Stomach (tissue), 9 donors: ENCODE results near the gene MKRN3. TPM values are rescaled to one million over a fixed set of nuclear protein-coding genes. Genes with fewer than 3 reads are reported as not detected.

Source experiments
- DNase-seq, 2 donors: peaks; one replicate each; pipeline versions ENCODE4 v3.0.0 to v3.0.0-alpha.2; 2013 to 2019
- H3K27ac ChIP-seq, 5 donors: fragments of 200-600 bp in 4 of 5; sonication (generic) in 4 of 5; one replicate each; pipeline ENCODE4 v1.5.1; 2013 to 2019; ENCODE audit warnings: mild to moderate bottlenecking in 1 of 5, moderate library complexity in 1 of 5
- H3K27me3 ChIP-seq, 3 donors: fragments of 200-600 bp; sonication (generic); one replicate each; pipeline ENCODE4 v1.5.1; 2017 to 2019; ENCODE audit warnings: mixed run types in 1 of 3
- H3K36me3 ChIP-seq, 4 donors: fragments of 200-600 bp; sonication (generic); 1 replicate in 3 of 4; 2 replicates in 1 of 4; pipeline ENCODE4 v1.5.1; 2016 to 2019
- H3K4me1 ChIP-seq, 4 donors: fragments of 200-600 bp; sonication (generic); one replicate each; pipeline ENCODE4 v1.5.1; 2016 to 2019
- H3K4me3 ChIP-seq, 4 donors: fragments of 200-600 bp; sonication (generic) in 3 of 4; one replicate each; pipeline ENCODE4 v1.5.1; 2016 to 2019; ENCODE audit warnings: mild to moderate bottlenecking in 1 of 4
- H3K9me3 ChIP-seq, 4 donors: fragments of 200-600 bp; sonication (generic); one replicate each; pipeline ENCODE4 v1.5.1; 2016 to 2019
- CTCF ChIP-seq, 7 experiments: fragments of 450-650 bp in 4 of 7; fragments of 200-600 bp in 3 of 7; sonication (generic) in 3 of 7; IDR thresholded peaks; one replicate each; pipeline ENCODE4 v1.5.1; 2016 to 2019; ENCODE audit warnings: antibody characterized with exemption in 7 of 7, control low read depth in 2 of 7, mild to moderate bottlenecking in 1 of 7
- EP300 ChIP-seq: sonication (generic); formaldehyde crosslinking; IDR thresholded peaks from one replicate; pipeline ENCODE4 v1.6.1; 2017; ENCODE audit warnings: antibody characterized with exemption
- POLR2A ChIP-seq, 4 donors: fragments of 450-650 bp; IDR thresholded peaks; one replicate each; pipeline ENCODE4 v1.6.1; 2016; ENCODE audit warnings: antibody characterized with exemption in 4 of 4, control low read depth in 2 of 4, mild to moderate bottlenecking in 1 of 4, moderate library complexity in 1 of 4
- POLR2AphosphoS5 ChIP-seq, 3 donors: sonication (generic); formaldehyde crosslinking; IDR thresholded peaks; one replicate each; pipeline ENCODE4 v1.6.1; 2016; ENCODE audit warnings: antibody characterized with exemption in 3 of 3
- WGBS, 5 donors: extraction: QIAGEN DNeasy Blood & Tissue Kit in 3 of 5; methylation state at CpG; one replicate each; pipeline versions ENCODE4 v1.1.5 to v1.1.7; 2013 to 2018; 5-methylcytosine and 5-hydroxymethylcytosine counted together
- intact Hi-C: fragments of 100-400 bp; cut with DNase I; formaldehyde crosslinking; loops from one replicate; pipeline ENCODE4 v1.15.1; 2023; ENCODE audit warnings: low total_unique reads
- polyA plus RNA-seq, 3 donors: library from polyadenylated mRNA; stranded (reverse); fragments of 200-250 nt; gene quantifications; one replicate each; pipeline ENCODE4 v1.2.3, GENCODE V29; 2013
- total RNA-seq, 5 donors: library from RNA; depleted of rRNA; stranded (reverse); fragments of >200 nt; gene quantifications; one replicate each; pipeline versions ENCODE4 v1.1.0 to v1.2.3, GENCODE V29; 2014 to 2016
- donor health status: healthy with polysubstance abuse.
- donor health status: Bipolar disorder and iron deficiency.
- donor health status: healthy.

Gene MKRN3
- total and polyA plus RNA-seq, 8 donors: 0.40 to 14.2 (median 3.3) TPM; not detected in 5

DNA sequence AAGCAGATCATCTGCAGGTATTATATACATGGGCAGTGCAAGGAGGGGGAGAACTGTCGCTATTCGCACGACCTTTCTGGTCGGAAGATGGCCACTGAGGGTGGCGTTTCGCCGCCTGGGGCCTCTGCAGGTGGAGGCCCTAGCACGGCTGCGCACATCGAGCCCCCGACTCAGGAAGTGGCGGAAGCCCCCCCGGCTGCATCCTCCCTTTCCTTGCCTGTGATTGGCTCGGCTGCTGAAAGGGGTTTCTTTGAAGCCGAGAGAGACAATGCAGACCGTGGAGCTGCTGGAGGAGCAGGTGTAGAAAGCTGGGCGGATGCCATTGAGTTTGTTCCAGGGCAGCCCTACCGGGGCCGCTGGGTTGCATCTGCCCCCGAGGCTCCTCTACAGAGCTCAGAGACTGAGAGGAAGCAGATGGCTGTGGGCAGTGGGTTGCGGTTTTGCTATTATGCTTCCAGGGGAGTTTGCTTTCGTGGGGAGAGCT is 639 bp downstream of the MKRN3 start:
- DNase-seq: peak in 1 of 2 donors; percentile 90
- Histone ChIP-seq H3K9me3 (peaks cover 0 to 20% (median 13%) of the 10 kb centered on the region in 4 donors), H3K27ac (peak overlapping the region in 1 of 5 donors; percentile 13), H3K4me3 (peak overlapping the region; percentile 17 to 37 (median 25)), H3K36me3 (no peaks in the 10 kb centered on the region), H3K4me1 (no peaks in the 10 kb centered on the region), H3K27me3 (peaks cover 0 to 20% (median 0%) of the 10 kb centered on the region in 3 donors)
- no peak for TF ChIP-seq CTCF (IDR thresholded peaks at IDR 0.05)
- TF ChIP-seq EP300: no peak
- TF ChIP-seq POLR2A (IDR thresholded peaks at IDR 0.05): no peak
- TF ChIP-seq POLR2AphosphoS5 (IDR thresholded peaks at IDR 0.05): no peak
- 76 to 87% (median 81%) methylated on average over 9 to 22 of the region's 22 CpGs for WGBS, 5 donors
- intact Hi-C loops: no loop called here

- H3K4me1 ChIP-seq: no peaks in the 10 kb centered on the region
- peaks cover 0 to 20% (median 13%) of the 10 kb centered on the region in 4 donors for H3K9me3 ChIP-seq
- TF ChIP-seq CTCF (IDR thresholded peaks at IDR 0.05) (no peak), EP300 (no peak), POLR2AphosphoS5 (IDR thresholded peaks at IDR 0.05) (no peak), POLR2A (IDR thresholded peaks at IDR 0.05) (no peak)
- WGBS, 5 donors: 84 to 91% (median 87%) methylated on average over 8 of the region's 8 CpGs
- DNase-seq: no peak
- H3K27me3 ChIP-seq: peaks cover 0 to 20% (median 0%) of the 10 kb centered on the region in 3 donors
- H3K36me3 ChIP-seq: no peaks in the 10 kb centered on the region
- peak overlapping the region in 1 of 4 donors; percentile 17 for H3K4me3 ChIP-seq
- intact Hi-C loops: no loop called here
- H3K27ac ChIP-seq: no peak overlapping the region
Measured at GRCh38 chr15:23566651-23567050, 1.2 kb downstream of the MKRN3 start.

DNA sequence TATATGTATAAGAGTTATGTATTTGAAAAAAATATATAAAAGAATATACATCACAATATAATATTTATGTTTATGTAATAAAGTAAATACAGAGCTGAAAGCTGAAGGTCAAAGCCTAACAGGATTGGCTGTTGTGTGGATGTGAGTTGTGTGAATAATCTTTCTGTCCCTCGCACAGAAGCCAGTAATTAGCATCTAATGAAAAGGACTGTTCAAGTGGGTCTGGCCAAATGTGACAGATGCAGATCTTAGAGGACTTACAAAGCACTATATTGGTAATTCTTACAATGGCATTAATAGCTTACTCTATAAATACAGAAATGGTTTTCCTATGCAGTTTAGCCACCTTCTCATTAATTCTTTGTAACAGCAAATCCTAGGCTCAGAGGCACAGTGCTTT is 2.4 kb downstream of the MKRN3 start:
- Histone ChIP-seq H3K27me3 (peaks cover 0 to 8% (median 0%) of the 10 kb centered on the region in 3 donors), H3K9me3 (peaks cover 0 to 20% (median 13%) of the 10 kb centered on the region in 4 donors), H3K4me3 (no peak overlapping the region), H3K36me3 (no peaks in the 10 kb centered on the region), H3K4me1 (no peaks in the 10 kb centered on the region), H3K27ac (no peak overlapping the region)
- WGBS, 5 donors: 60 to 77% (median 65%) methylated on average over 1 of the region's 1 CpG
- intact Hi-C loops: no loop called here
- no peak for TF ChIP-seq POLR2A (IDR thresholded peaks at IDR 0.05)
- TF ChIP-seq EP300: no peak
- no peak for TF ChIP-seq CTCF (IDR thresholded peaks at IDR 0.05)
- TF ChIP-seq POLR2AphosphoS5 (IDR thresholded peaks at IDR 0.05): no peak
- DNase-seq: no peak

GRCh38 chr15:23569151-23569925 is 3.9 kb downstream of the MKRN3 start:
- no peak overlapping the region for H3K27ac ChIP-seq
- TF ChIP-seq EP300: no peak
- TF ChIP-seq POLR2A (IDR thresholded peaks at IDR 0.05): no peak
- TF ChIP-seq POLR2AphosphoS5 (IDR thresholded peaks at IDR 0.05): no peak
- TF ChIP-seq CTCF (IDR thresholded peaks at IDR 0.05): no peak
- H3K4me3 ChIP-seq: no peak overlapping the region
- H3K36me3 ChIP-seq: no peaks in the 10 kb centered on the region
- H3K4me1 ChIP-seq: no peaks in the 10 kb centered on the region
- H3K9me3 ChIP-seq: peaks cover 0 to 20% (median 13%) of the 10 kb centered on the region in 4 donors
- H3K27me3 ChIP-seq: peaks cover 0 to 5% (median 0%) of the 10 kb centered on the region in 3 donors
- DNase-seq: no peak
- WGBS, 5 donors: 38 to 49% (median 45%) methylated on average over 5 of the region's 5 CpGs
- intact Hi-C loops: no loop called here
